GM19025 (cell line): Measurements from ENCODE around the gene APC2.
"Not testable (repeated sequence)": the region's sequence is repeated elsewhere in the genome, so short reads cannot be mapped to it uniquely, and the experiment has no call there.

Experiments used
- ATAC-seq: cut with Tn5 transposase; IDR thresholded peaks from one replicate; pipeline ENCODE4 v1.9.1; 2021; ENCODE audit warnings: mild to moderate bottlenecking, low read depth, moderate library complexity; ENCODE audit not compliant: unreplicated experiment

The APC2 gene

DNA sequence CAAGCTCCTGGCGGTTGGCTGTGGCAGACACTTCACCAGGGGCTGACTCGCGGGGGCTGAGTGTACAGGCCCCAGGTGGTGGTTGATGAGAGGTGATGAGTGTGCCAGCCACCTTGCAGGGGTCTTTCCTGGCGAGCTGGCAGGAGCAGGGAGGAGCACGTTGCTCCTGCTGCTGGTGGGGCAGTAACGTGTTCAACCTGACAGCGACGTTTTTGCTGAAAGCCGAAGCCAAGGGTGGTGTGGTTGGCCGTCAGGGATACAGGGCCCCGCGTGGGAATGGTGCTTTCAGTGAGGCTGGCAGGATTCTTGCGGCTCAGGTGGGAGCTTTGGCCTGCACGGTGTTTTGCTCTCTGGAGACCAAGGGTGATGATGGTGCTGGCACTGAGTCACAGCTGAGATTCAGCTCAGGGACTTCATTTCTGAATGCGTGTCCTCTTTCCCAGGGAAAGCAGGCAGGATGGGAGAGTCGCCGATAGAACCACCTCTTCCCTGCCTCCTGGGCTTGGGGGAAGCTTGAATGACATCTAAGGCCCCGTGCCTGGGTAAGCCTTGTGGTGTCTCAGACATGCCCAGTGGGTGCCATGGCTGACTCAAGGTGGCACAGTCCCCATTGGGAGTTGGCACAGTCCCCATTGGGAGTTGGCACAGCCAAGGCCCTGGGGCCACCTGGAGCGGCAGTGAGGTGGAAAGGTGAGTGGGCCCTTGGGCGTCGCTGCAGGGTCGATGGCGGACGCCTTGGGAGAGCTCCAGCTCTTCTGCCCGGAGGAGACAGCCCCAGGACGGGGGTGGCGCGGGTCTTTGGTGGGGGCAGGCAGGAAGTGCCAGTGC, 33.7 kb upstream of the APC2 start:
- ATAC-seq = no peak

DNA sequence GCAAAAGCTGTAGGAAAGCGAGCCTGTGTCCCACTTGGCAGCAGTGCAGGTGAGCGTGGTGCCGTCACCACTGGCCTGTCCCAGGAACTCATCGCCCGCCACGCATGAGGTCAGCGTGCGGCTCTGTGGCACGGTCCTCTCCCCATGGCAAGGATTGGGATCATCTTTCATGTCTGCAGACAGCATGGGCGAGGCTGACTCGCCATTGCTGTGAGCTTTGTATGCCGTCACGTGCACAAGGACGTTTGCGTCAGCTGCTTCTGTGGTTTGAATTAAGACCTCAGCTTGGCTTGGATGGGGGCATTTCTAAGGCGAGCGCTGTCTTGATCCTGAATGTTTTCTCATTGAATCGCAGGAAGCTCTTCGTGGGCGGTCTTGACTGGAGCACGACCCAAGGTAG, 32.8 kb upstream of the APC2 start:
- no peak for ATAC-seq

DNA sequence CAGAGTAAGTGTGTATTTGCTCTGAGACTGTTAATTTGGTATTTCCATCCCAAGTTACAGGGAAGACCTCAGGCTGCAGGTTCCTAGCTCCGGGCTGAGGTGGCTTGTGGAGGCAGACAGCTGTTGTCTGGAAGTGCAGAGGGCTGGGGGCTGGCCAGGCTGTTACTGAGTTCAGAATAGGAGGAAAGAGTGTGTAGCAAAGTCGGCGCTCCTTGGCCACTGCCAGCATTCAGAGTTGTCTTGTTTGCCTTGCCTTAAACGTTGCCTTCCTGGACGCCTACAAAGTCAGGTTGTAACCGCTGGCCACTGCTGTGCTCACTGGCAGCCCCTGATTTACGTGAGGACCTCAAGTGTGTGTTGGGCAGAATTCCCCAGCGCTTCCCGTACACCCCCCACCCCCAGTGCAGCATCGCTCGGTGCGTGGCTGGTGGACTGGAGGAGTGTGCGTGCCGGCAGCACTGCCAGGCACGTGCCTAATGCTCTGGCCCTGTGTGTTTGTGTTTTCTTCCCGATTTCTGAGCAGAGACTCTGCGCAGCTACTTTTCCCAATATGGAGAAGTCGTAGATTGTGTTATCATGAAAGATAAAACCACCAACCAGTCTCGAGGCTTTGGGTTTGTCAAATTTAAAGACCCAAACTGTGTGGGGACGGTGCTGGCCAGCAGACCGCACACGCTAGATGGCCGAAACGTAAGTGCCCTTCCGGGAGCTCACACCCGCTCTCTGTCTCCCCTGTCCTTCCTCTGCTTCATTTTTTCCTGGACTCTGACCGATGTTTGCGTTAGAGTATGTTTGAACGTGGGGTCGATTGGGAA, 32.0 kb upstream of the APC2 start:
- ATAC-seq = no peak

DNA sequence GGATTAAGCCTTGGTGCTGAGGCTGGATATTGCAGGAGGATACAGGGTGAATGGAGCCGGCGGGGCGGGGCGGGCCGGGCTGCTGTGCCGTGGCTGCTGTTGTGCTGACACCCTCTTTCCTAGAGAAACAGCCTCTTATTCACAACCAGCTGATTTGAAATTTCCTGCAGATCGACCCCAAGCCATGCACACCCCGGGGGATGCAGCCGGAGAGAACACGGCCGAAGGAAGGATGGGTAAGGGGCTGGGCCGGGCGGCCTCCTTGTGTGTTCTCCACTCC, 31.5 kb upstream of the APC2 start:
- no peak for ATAC-seq

DNA sequence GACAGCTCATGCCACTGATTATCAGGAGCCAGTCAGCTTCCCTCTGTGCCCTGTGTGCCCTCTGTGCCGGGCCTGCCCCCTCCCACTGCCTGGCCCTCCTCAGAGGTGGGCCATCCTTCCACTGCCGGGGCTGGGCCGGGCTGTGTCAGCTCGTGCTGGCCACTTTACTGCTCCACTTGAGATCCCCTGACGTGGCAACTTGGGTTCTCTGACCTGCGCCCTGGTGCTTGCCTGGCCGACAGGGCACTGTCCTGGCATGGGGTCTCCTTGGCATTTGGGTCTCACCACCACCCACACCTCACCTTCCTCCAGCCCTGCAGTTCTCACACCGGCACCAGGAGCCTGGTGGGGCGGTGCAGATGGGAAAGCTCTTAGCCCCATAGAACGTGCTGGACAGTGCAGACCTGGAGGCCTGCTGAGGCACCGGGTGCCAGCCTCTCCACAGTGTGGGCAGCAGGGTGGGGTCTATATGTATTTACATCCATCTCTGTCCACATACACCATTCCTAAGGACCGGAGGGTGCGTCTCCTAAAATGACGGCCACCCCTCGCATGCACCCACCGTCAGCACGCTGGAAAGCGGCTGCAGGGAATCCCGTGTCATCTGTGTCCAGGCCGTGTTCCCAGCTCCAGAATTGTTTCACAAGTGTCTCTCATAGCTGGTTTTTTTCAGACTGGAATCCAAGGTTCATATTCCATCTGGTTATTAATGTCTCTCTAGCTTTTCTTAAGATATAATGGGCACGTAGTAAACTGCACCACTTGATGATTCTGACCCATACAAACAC, 30.8 kb upstream of the APC2 start:
- ATAC-seq = no peak

DNA sequence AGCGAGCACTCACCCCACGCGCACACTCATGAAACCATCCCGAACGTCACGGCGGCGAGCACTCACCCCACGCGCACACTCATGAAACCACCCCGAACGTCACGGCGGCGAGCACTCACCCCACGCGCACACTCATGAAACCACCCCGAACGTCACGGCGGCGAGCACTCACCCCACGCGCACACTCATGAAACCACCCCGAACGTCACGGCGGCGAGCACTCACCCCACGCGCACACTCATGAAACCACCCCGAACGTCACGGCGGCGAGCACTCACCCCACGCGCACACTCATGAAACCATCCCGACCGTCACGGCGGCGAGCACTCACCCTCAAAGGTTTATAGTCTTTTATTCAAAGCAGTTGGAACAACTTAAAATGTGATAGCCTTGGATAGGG, 29.8 kb upstream of the APC2 start:
- not testable (repeated sequence) for ATAC-seq

DNA sequence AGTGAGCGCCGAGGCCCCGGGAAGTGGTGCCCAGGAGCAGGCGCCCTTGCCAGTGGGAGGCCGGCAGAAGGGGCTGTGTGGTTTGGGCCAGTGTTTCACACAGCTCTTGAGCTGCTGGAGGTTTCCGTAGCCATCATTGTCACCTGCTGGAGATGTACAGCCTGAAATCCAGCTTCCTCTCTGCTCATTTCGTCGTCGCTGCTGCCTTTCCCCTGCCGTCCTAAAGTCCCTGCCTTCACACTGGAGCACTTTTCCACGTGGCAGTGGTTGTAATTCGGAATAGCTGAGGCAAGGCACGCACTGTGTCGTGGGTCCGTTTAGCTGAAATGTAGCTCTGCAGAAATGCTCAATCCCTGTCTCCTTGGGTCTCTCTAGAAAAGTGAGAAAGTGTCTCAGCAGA, 29.3 kb upstream of the APC2 start:
- ATAC-seq = no peak

DNA sequence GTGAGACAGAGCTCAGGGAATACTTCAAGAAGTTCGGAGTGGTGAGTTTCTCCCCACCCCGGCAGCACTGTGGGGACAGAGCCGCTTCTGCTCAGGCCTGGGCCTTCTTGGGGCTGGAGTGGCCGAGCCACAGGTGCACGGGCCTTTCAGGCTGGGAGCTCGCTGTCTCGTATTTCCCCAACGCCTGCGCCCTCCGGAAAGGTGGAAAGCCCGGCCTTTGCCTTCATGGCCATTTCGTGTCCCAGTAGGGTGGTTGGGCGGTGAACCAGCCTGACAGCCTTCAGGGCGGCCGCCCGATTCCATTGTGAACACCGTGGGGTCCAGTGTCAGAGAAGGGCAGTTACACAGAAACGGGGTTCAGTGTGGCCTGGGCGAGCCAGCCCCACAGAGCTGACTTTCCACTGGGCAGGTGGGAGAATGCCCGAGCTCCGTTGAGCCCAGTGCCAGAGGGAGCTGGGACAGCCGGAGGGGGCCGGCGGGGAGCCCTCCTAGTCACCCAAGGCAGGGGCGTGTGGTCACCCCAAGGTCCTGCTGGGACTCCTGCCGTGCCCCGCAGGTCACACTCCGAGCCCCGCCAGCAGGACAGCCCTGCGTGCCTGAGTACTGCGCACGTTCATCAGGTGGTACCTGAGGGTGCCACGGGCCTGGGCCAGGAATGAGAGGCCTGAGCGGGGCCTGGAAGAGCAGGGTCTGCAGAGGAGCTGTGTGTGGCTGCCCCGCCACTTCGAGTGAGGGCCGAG, 28.5 kb upstream of the APC2 start:
- ATAC-seq = no peak

DNA sequence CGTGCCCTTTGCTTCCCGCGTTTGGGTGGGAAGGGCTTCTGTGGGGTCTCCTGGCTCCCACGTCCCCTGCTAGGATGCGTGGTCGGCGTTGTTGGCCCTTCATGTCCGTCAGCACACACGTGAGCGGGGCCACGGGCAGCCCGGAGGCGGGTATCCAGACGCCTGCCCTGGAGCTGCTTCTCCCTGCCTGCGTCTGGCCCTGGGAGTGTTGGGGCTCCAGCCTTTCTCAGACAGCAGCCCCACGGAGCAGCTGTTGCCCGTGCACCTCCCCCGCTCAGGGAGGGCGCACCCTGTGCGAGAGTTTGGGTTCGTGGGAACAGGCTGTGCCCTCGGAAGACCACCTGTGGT, 28.0 kb upstream of the APC2 start:
- ATAC-seq = no peak

DNA sequence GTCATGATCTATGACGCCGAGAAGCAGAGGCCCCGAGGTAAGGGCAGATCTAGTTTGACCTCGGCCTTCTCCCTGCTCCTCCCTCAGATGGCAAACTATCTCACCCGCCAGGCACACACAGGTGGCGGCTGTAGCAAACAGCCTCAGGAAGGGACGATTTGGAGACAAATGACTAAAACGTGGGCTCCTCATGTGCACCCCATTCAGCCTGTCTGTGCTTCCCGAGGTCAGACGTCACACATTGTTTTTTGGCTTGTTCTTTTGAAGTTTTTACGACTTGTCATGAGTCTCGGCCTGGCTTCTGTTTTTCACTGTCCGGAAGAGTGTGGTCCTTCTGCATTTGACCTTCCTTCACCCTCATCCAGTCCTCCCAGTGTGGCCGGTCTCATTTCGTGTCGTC, 27.6 kb upstream of the APC2 start:
- no peak for ATAC-seq

DNA sequence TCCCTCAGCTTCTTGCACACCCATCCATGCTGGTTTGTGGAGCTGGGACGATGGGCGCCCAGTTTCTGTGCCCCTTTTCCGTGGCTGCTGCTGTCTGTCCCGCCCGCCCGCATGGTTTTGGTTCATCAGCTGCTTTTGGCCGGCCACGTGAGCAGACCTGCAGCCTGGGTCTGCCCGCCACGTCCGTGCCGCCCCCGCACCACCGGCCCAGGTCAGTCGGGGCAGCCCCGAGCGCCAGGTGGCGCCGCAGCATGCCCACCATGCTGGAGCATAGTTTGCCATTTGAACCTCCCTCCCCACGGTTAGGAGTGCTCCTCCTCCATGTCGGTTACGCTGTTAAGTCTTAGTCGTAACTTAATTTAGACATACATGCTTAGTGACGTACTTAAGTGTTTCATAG, 27.0 kb upstream of the APC2 start:
- no peak for ATAC-seq

DNA sequence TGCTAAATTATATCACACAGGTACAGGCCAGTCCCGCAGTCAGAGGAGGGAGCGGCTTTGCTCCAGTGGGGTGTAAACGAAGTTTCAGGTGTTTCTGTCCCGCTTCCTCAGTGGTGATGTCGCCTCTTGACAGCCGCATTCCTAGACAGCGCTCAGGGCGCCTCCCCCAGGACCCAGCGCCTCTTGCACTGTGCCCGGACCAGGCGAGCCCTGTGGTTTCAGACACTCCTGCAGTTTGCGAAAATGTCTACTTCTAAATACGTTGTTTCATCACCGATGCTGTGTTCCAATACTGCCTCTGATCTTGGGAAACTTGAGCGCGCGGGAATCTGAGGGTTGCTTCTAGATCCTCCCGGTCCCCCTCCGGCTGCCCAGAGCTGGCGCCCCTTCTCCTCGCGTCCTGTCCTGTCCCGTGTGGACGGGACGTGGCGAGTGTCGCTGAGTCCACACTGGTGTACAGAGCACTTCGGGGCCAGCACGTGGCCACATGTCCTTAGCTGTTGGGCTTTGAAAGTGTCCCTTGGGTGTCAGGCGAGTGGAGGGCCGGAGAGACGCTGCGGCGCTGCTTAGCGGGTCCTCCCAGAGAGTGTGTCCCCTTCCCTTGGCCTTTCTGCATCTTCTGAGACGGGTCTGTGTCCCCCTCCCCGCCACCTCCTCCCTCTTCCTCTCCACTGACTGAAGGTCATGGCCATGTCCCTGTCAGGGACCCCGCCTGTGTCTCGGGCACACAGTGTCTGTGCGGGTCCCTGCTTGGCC, 26.3 kb upstream of the APC2 start:
- ATAC-seq = no peak

DNA sequence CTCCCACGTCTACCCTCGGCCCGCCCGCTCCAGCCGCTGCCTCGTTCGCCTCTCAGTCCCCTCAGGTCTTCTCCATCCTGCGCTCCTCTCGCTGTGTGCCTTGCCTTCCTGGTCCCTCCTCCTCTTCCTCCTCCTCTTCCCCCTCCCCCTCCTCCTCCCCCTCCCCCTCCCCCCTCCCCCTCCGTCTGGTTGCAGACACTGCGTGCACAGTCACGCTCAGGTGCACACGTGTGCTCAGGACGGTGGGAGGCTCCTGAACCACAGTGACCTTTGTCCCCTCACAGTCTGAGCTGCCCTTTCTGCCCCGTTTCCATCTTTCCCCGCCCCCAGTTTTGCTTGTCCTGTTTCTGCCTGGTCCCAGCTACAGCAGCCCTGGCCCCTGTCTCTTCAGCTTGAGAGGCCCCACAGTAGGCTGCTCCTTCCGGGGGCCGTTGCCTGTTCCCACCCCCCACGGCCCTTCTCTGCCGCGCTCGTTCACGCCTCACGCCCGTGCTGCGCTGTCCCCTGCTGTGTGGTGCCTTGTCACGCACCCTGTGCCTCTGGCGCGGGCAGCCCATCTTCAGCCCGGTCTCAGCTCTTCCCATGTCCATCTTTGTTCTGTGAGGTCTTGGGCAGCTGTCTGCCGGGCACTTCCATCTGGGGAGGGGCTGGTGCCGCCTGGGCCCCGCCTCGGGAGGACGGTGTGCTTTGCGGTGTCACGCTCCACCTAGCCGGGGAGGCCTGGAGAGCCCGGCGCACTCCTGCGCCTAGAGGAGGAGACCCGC, 25.5 kb upstream of the APC2 start:
- ATAC-seq = no peak

DNA sequence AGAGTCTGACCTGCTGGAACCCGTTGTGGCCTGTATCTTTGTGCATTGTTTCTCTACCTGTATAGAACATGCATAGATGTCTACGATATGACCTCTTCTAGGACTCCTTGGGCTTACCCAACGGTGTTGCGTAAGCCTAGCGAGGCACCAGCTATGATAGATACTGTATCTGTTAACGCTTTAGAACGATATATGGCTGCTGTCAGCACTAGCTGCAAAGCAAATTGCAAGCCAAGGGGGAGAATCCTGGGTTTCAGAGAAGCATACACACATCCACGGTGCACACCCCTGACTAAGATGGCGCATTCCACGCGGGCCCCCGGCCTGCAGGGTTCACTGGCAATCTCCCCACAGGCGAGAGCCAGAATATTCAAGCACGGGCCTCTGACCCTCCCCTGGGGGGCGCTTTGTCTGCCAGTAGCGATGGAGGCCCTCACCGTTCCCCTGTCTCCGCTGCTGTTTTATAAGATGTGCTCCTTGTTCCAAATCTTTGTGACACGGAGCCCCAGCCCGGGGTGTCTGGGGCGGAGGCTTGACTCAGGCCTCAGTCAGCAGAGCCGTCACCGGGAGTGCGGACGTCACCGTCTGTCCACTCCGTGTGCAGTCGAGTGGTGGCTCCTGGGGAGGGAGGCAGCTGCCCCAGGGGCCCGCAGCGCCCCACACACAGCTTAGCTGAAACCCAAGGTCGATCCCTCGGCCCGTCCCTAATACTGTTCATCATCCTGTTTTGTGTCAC, 24.7 kb upstream of the APC2 start:
- ATAC-seq = no peak

DNA sequence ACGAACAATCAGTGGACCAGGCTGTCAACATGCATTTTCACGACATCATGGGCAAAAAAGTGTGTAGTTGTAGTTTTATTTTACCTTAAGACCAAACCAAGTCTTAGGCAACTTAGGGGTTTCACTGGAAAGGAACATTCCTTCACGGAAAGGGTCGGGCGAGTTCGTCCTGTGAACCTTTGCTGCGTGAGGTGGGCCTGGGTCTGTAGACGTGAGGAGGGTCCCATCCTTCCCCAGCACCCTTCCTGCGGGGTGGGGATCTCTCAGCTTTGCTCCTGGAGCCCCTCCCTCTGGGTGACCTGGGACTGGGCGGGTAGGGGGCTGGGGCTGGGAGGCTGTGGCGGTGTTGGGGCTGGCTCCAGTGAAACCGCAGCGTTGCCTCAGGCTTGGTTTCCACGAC, 24.0 kb upstream of the APC2 start:
- ATAC-seq = no peak

DNA sequence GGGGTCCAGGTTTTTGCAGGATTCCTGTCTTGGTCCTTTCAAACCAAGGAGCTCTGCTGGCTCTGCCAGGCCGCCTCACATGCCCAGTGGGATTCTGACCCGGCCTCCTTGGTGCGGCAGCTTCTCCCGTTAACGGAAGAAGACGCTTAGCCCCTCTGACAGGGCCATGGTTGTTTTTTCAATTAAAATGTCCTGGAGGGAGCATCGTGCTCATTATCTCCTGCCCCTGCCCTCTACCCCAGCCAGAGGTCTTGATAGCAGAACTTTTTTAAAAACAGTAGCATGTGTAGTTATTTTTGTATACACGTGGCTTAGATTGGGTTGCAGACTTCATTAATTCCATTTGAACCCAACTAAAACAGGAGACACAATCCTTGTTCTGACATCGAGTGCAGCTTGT, 23.2 kb upstream of the APC2 start:
- no peak for ATAC-seq

DNA sequence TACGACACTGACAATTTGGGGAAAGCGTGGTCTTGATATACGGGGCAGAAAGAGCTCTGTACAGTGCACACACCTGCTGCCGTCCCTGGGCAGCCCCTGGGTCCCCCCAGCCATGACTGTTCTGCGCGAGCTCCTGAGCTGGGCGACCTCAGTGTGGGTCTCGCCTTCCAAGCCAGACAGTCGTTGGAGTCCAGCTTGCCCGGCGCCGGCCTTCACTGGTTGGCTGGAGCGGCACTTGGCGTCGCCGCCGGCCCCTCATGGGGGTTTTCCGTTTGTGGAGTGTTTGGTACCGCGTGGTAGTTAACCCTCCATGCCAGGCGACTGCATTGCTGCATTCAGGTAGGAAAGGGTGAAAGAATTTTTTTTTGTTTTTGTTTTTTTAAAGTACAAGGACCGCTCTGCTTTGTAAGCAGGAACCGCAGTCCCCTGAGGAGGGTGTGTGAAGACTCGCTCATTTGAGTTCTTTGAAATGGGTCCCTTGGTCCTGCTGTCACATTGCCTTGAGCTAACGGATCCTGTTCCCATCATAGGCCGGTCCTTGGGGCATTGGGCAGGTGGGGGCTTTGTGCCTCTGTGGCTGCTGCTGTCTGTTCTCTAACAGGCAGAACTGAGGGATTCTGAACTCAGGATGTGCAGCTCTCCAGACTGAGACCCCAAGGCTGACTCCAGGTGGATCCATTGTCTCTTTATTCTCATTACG, 22.6 kb upstream of the APC2 start:
- ATAC-seq = no peak

DNA sequence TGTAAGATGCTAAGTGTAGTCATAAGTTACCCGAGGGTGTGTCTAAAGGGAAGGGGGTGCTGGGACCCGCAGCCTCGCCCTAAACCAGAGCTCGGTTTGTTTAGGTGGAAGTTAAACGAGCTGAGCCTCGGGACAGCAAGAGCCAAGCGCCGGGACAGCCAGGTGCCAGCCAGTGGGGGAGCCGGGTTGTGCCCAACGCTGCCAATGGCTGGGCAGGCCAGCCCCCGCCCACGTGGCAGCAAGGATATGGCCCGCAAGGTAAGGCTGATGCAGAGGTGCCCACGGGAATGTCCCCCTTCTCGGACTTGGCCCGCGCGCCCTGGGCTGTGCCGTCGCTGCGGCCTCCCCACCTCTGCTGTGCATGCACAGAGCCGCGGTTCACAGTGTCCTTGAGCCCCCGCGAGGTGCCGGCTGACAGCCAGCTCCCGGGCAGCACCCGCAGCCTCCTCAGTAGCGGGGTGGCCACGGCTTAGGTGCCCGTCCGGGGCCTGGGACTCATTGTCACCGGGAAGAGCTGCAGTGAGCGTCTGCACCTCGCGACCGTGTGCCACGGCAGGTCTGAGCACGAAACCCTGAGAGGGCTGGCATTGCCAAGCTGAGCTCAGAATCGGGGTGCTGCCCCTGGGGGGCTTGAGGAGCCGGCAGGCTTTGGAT, 21.1 kb upstream of the APC2 start:
- ATAC-seq = no peak
